Right lobe of liver (tissue), 6 donors: ENCODE data around the gene FAM53A. TPM values are rescaled to one million over a fixed set of nuclear protein-coding genes. Genes with fewer than 3 reads are reported as not detected.

ENCODE experiments used
- ATAC-seq, 4 donors: fragments of 200-7000 bp; cut with Tn5 transposase; one replicate each; pipeline ENCODE4 v1.9.1; 2020; ENCODE audit warnings: mild to moderate bottlenecking in 4 of 4, moderate library complexity in 4 of 4
- DNase-seq, 3 donors: peaks; one replicate each; pipeline ENCODE4 v3.0.0-alpha.2; 2020
- H3K27ac ChIP-seq, 3 donors: fragments of 200-600 bp; one replicate each; pipeline ENCODE4 v1.8.0; 2022
- H3K27me3 ChIP-seq, 2 donors: fragments of 200-600 bp; one replicate each; pipeline ENCODE4 v1.8.0; 2022
- H3K36me3 ChIP-seq, 4 donors: fragments of 200-600 bp; sonication (generic) in 1 of 4; one replicate each; pipeline versions ENCODE4 v1.5.1 to v1.8.0; 2017 to 2022; ENCODE audit warnings: control low read depth in 1 of 4
- H3K4me1 ChIP-seq, 4 donors: fragments of 200-600 bp; sonication (generic) in 1 of 4; one replicate each; pipeline versions ENCODE4 v1.5.1 to v1.8.0; 2017 to 2022; ENCODE audit warnings: control low read depth in 1 of 4
- H3K4me3 ChIP-seq, 3 donors: fragments of 200-600 bp; one replicate each; pipeline ENCODE4 v1.8.0; 2022
- H3K9me3 ChIP-seq, 4 donors: fragments of 200-600 bp; sonication (generic) in 1 of 4; one replicate each; pipeline versions ENCODE4 v1.5.1 to v1.8.0; 2017 to 2022; ENCODE audit warnings: control low read depth in 1 of 4
- POLR2A ChIP-seq: fragments of 450-650 bp; IDR thresholded peaks from one replicate; pipeline ENCODE4 v1.6.1; 2017; ENCODE audit warnings: antibody characterized with exemption, mild to moderate bottlenecking
- WGBS: methylation state at CpG from one replicate; pipeline ENCODE4 v1.1.6; 2018; ENCODE audit warnings: low coverage, low lambda C conversion rate; ENCODE audit not compliant: insufficient coverage; ENCODE audit errors: missing lambda C conversion rate; 5-methylcytosine and 5-hydroxymethylcytosine counted together
- intact Hi-C, 2 donors: fragments of 100-400 bp; cut with DNase I; formaldehyde crosslinking; loops; one replicate each; pipeline versions ENCODE4 v1.11.2 to v1.14.1; 2022
- total RNA-seq, 6 experiments: library from RNA; depleted of rRNA in 2 of 6; stranded (reverse); fragments of >200 nt in 2 of 6; fragmentation: NEBNext Ultra II Directional in 3 of 6; extraction: Animal tissue kit (Norgen Biotek cat#: 25700) in 3 of 6; gene quantifications; one replicate each; pipeline versions ENCODE4 v1.1.0 to v1.2.4, GENCODE V29; 2016 to 2023
- TF ChIP-seq, protein P1 (sequence below), 4 donors: fragments of 200-600 bp in 3 of 4; fragments of 450-650 bp in 1 of 4; IDR thresholded peaks; one replicate each; pipeline versions ENCODE4 v1.5.1 to v1.8.0; 2016 to 2022; ENCODE audit warnings: antibody characterized with exemption in 4 of 4, mild to moderate bottlenecking in 2 of 4
- donor health status: DM: no; HTN: yes; CAD: no.
- donor health status: DM: no; HTN: no; CAD: no.
- donor health status: DM: no; HTN: no; CAD: no.
- donor health status: DM: no; HTN: yes; CAD: no.
- donor health status: DM: no; HTN: yes; CAD: no.

The FAM53A gene
- total RNA-seq, 6 experiments from 2014 or later: 0.56 to 3.5 (median 0.74) TPM

DNA sequence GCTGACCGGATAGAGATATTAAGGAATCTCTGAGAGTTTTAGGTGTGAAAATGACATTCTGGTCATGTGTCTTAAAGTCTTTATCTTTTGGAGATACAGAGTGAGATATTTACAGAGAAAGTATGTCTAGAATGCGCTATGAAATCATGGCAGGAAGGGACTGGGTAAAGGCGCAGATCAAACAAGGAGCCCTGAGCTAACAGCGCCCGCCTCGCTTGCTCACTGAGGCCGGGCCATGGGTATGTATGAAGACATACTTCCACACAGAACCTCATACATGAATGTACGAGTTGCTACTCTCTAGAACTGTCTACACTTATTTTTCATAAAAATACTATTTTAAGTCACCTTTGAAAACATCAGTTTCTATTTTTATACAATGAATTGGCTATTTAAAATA lies 20.0 kb downstream of the FAM53A start:
- no peaks in the 10 kb centered on the region for H3K36me3 ChIP-seq
- intact Hi-C loops: no loop called here
- H3K4me3 ChIP-seq: no peak overlapping the region
- DNase-seq (no peak), ATAC-seq (no peak)
- H3K9me3 ChIP-seq: no peaks in the 10 kb centered on the region
- no peaks in the 10 kb centered on the region for H3K27me3 ChIP-seq
- no peak overlapping the region for H3K27ac ChIP-seq
- no peak for TF ChIP-seq POLR2A
- TF ChIP-seq, protein P1, sequence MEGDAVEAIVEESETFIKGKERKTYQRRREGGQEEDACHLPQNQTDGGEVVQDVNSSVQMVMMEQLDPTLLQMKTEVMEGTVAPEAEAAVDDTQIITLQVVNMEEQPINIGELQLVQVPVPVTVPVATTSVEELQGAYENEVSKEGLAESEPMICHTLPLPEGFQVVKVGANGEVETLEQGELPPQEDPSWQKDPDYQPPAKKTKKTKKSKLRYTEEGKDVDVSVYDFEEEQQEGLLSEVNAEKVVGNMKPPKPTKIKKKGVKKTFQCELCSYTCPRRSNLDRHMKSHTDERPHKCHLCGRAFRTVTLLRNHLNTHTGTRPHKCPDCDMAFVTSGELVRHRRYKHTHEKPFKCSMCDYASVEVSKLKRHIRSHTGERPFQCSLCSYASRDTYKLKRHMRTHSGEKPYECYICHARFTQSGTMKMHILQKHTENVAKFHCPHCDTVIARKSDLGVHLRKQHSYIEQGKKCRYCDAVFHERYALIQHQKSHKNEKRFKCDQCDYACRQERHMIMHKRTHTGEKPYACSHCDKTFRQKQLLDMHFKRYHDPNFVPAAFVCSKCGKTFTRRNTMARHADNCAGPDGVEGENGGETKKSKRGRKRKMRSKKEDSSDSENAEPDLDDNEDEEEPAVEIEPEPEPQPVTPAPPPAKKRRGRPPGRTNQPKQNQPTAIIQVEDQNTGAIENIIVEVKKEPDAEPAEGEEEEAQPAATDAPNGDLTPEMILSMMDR (IDR thresholded peaks at IDR 0.05): no peak
- 76% methylated on average over 8 of the region's 8 CpGs for WGBS
- no peaks in the 10 kb centered on the region for H3K4me1 ChIP-seq

GRCh38 chr4:1663549-1663948 lies 20.6 kb downstream of the FAM53A start:
- no peak for TF ChIP-seq POLR2A
- TF ChIP-seq, protein P1 (IDR thresholded peaks at IDR 0.05): no peak
- H3K4me3 ChIP-seq: no peak overlapping the region
- intact Hi-C loops: no loop called here
- ATAC-seq: no peak
- no peaks in the 10 kb centered on the region for H3K9me3 ChIP-seq
- no peak overlapping the region for H3K27ac ChIP-seq
- H3K27me3 ChIP-seq: no peaks in the 10 kb centered on the region
- H3K4me1 ChIP-seq: no peaks in the 10 kb centered on the region
- no peaks in the 10 kb centered on the region for H3K36me3 ChIP-seq
- DNase-seq: no peak
- WGBS: 90% methylated on average over 5 of the region's 5 CpGs

DNA sequence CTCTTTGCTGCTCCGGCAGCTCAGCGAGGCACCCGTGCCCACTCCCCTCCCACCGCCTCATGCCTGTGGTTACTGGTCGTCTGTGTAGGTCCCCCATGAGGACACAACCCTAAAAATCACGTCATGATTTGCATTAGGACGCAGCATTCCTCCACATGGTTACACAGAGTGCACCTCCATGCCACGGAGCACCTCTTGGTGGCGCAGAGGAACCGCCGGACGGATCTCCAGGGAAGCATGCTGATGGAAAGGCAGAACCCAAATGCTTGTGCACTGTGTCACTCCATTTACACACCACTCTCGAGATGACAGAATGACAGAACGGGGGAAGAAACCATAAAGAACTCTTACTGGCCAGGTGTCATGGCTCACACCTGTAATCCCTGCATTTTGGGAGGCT lies 22.4 kb downstream of the FAM53A start:
- Histone ChIP-seq H3K27me3 (no peaks in the 10 kb centered on the region), H3K27ac (no peak overlapping the region), H3K4me3 (no peak overlapping the region), H3K4me1 (no peaks in the 10 kb centered on the region), H3K36me3 (no peaks in the 10 kb centered on the region), H3K9me3 (no peaks in the 10 kb centered on the region)
- no peak for ATAC-seq
- intact Hi-C loops: no loop called here
- 91% methylated on average over 12 of the region's 14 CpGs for WGBS
- TF ChIP-seq, protein P1 (IDR thresholded peaks at IDR 0.05): no peak
- TF ChIP-seq POLR2A: no peak
- DNase-seq: no peak

- Histone ChIP-seq H3K27me3 (no peaks in the 10 kb centered on the region), H3K9me3 (no peaks in the 10 kb centered on the region), H3K4me3 (no peak overlapping the region), H3K4me1 (no peaks in the 10 kb centered on the region), H3K27ac (no peak overlapping the region), H3K36me3 (no peaks in the 10 kb centered on the region)
- intact Hi-C loops: no loop called here
- 60% methylated on average over 5 of the region's 25 CpGs for WGBS
- DNase-seq: no peak
- peak in 1 of 4 donors; percentile 9 for ATAC-seq
- no peak for TF ChIP-seq POLR2A
- TF ChIP-seq, protein P1 (IDR thresholded peaks at IDR 0.05): no peak
Observed at GRCh38 chr4:1660948-1661677, 23.0 kb downstream of the FAM53A start.
